Mammary epithelial cell (primary cell): ENCODE data around the gene NEK6.

Source experiments
- EZH2 ChIP-seq: IDR thresholded peaks from 2 replicates; pipeline ENCODE4 v1.6.1; 2012; ENCODE audit warnings: low read length, inconsistent platforms, borderline replicate concordance
- TF ChIP-seq, protein P1 (sequence below), 2 donors: IDR thresholded peaks in 1 of 2; conservative IDR thresholded peaks in 1 of 2; 2 replicates each; pipeline ENCODE4 v1.5.1; 2011 to 2012; ENCODE audit warnings: inconsistent platforms in 2 of 2, low read length in 2 of 2, mild to moderate bottlenecking in 2 of 2, control low read depth in 1 of 2, low read depth in 1 of 2; ENCODE audit not compliant: insufficient read depth in 1 of 2; ENCODE audit errors: extremely low read depth in 1 of 2

DNA sequence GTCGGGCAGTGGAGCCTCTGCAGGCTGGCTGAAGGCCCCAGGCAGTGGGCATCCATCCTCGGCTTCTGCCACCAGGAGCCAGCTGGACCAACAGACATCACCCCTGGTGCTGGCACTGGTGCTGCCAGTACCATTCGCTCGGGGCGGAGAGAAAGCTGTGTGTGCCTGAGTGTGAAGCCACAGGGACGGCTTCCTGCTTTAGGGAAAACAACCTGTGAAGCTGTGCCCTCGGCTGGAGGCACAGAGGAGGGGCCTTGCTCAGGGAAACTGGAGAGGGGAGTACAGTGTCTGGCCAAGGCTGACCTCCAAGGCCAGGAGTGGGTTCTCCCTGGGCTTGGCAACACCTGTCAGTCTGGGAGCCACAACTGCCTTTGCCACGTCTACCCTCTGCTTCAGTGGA is 38.3 kb downstream of the NEK6 start:
- TF ChIP-seq, protein P1, sequence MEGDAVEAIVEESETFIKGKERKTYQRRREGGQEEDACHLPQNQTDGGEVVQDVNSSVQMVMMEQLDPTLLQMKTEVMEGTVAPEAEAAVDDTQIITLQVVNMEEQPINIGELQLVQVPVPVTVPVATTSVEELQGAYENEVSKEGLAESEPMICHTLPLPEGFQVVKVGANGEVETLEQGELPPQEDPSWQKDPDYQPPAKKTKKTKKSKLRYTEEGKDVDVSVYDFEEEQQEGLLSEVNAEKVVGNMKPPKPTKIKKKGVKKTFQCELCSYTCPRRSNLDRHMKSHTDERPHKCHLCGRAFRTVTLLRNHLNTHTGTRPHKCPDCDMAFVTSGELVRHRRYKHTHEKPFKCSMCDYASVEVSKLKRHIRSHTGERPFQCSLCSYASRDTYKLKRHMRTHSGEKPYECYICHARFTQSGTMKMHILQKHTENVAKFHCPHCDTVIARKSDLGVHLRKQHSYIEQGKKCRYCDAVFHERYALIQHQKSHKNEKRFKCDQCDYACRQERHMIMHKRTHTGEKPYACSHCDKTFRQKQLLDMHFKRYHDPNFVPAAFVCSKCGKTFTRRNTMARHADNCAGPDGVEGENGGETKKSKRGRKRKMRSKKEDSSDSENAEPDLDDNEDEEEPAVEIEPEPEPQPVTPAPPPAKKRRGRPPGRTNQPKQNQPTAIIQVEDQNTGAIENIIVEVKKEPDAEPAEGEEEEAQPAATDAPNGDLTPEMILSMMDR (conservative IDR thresholded peaks at IDR 0.05 in 1 of 2, IDR thresholded peaks at IDR 0.05 in 1 of 2; ENCODE audit: extremely low read depth in 1 of 2, insufficient read depth in 1 of 2, low read depth in 1 of 2, low read length in 2 of 2), result no peak
- no peak for TF ChIP-seq EZH2
